ENCODE data around the gene EFCAB14.

Gene EFCAB14

GRCh38 chr1:46690931-46691421 lies 27.9 kb downstream of the EFCAB14 start:
- H3K27ac ChIP-seq, result no peak overlapping the region
- TF ChIP-seq ZFX (IDR thresholded peaks at IDR 0.05), result no peak
- no peak for TF ChIP-seq CTCF (conservative IDR thresholded peaks at IDR 0.05)

GRCh38 chr1:46689897-46690296 lies 29.0 kb downstream of the EFCAB14 start:
- TF ChIP-seq CTCF (conservative IDR thresholded peaks at IDR 0.05), result no peak
- TF ChIP-seq ZFX (IDR thresholded peaks at IDR 0.05), result no peak

GRCh38 chr1:46689356-46689755 lies 29.6 kb downstream of the EFCAB14 start:
- no peak overlapping the region; the same call in 1 of the 2 replicates for H3K27ac ChIP-seq
- TF ChIP-seq ZFX (IDR thresholded peaks at IDR 0.05), result no peak
- no peak for TF ChIP-seq CTCF (conservative IDR thresholded peaks at IDR 0.05)

More at GRCh38 chr1:46689897-46690296, 29.0 kb downstream of the EFCAB14 start:
- no peak overlapping the region; the same call in 1 of the 2 replicates for H3K27ac ChIP-seq

GRCh38 chr1:46687921-46688509 lies 30.9 kb downstream of the EFCAB14 start:
- TF ChIP-seq CTCF (conservative IDR thresholded peaks at IDR 0.05) (no peak; the same call in 1 of the 2 replicates), ZFX (IDR thresholded peaks at IDR 0.05) (no peak)
- H3K27ac ChIP-seq, result peak overlapping the region; percentile 74

GRCh38 chr1:46687093-46687659 lies 31.7 kb downstream of the EFCAB14 start:
- TF ChIP-seq ZFX (IDR thresholded peaks at IDR 0.05) (no peak), CTCF (conservative IDR thresholded peaks at IDR 0.05) (no peak)
- peak overlapping the region; percentile 74; the same call in 1 of the 2 replicates for H3K27ac ChIP-seq

- H3K27ac ChIP-seq, result no peak overlapping the region
- no peak for TF ChIP-seq CTCF (conservative IDR thresholded peaks at IDR 0.05)
- TF ChIP-seq ZFX (IDR thresholded peaks at IDR 0.05), result no peak
These were observed 32.7 kb downstream of the EFCAB14 start for GRCh38 chr1:46686255-46686654.

- TF ChIP-seq CTCF (conservative IDR thresholded peaks at IDR 0.05) (no peak), ZFX (IDR thresholded peaks at IDR 0.05) (no peak)
- H3K27ac ChIP-seq, result no peak overlapping the region
These were observed 34.2 kb downstream of the EFCAB14 start for GRCh38 chr1:46684670-46685069.
